HepG2 (cell line): ENCODE results near the gene KLRF2. TPM values are rescaled to one million over a fixed set of nuclear protein-coding genes. Genes with fewer than 3 reads are reported as not detected.

Experiments used
- ATAC-seq: fragments of 200-7000 bp; cut with Tn5 transposase; 3 replicates; pipeline ENCODE4 v1.9.1; 2020; ENCODE audit warnings: mild to moderate bottlenecking, moderate library complexity
- BruUV-seq: library from RNA; stranded (reverse); fragments of 400-500 nt; replicated peaks from 2 replicates; lab custom pipeline; 2021; lab: Mats Ljungman, UMichigan
- CTCF ChIA-PET: fragments of 300-600 bp; formaldehyde crosslinking; extraction: SDS; loops from one replicate; lab custom pipeline; 2021; ENCODE audit warnings: low total read pairs, inconsistent platforms, low intra/inter-chr PET ratio; lab: Yijun Ruan, JAX
- POLR2A ChIA-PET: fragments of 350-600 bp; sonication (Branson Sonifier 250); formaldehyde crosslinking; loops from one replicate; lab custom pipeline; 2020; ENCODE audit warnings: antibody characterized with exemption, inconsistent platforms; lab: Yijun Ruan, JAX
- DNase-seq: peaks from one replicate; pipeline ENCODE4 v3.0.0-alpha.2; 2015; ENCODE audit warnings: low spot score
- FAIRE-seq: peaks from 3 replicates; lab custom pipeline; 2011; peaks lifted over from hg19 to GRCh38; lab: Jason Lieb, UNC
- H2AFZ ChIP-seq: one replicate; pipeline ENCODE4 v1.6.1; 2011; ENCODE audit warnings: low read length, inconsistent platforms
- H3K27ac ChIP-seq: fragments of 300-600 bp; 3 replicates; pipeline ENCODE4 v1.8.0; 2011; ENCODE audit warnings: mixed run types, mild to moderate bottlenecking, mixed read lengths, low read length, inconsistent platforms; ENCODE audit not compliant: insufficient read depth; ENCODE audit errors: extremely low read length
- H3K27me3 ChIP-seq, 2 experiments: fragments of 200-600 bp in 1 of 2; 2 replicates in 1 of 2; 3 replicates in 1 of 2; pipeline versions ENCODE4 v1.6.0 to v1.8.0; 2011; ENCODE audit warnings: low read length in 2 of 2, mild to moderate bottlenecking in 2 of 2, moderate library complexity in 2 of 2, inconsistent platforms in 1 of 2; ENCODE audit not compliant: insufficient read depth in 2 of 2, control insufficient read depth in 1 of 2
- H3K36me3 ChIP-seq, 2 experiments: fragments of 200-600 bp in 1 of 2; replicated peaks in 1 of 2; 2 replicates in 1 of 2; 3 replicates in 1 of 2; pipeline versions ENCODE4 v1.5.1 to v1.8.0; 2011; ENCODE audit warnings: low read length in 2 of 2, inconsistent platforms in 1 of 2; ENCODE audit not compliant: insufficient read depth in 2 of 2, control insufficient read depth in 1 of 2
- H3K4me1 ChIP-seq: 2 replicates; pipeline ENCODE4 v1.5.1; 2012; ENCODE audit warnings: low read length, inconsistent platforms; ENCODE audit not compliant: insufficient read depth
- H3K4me2 ChIP-seq: 2 replicates; pipeline ENCODE4 v1.6.0; 2011; ENCODE audit warnings: low read depth, low read length, inconsistent platforms
- H3K4me3 ChIP-seq, 3 experiments: fragments of 200-600 bp in 1 of 3; sonication (generic), shearing (Covaris generic) in 1 of 3; replicated peaks in 1 of 3; 2 replicates each; pipeline ENCODE4 v1.5.1; 2011 to 2016; ENCODE audit warnings: low read length in 3 of 3, inconsistent platforms in 2 of 3, low read depth in 2 of 3, mild to moderate bottlenecking in 2 of 3, control low read depth in 1 of 3, mixed read lengths in 1 of 3; ENCODE audit not compliant: insufficient read depth in 1 of 3
- H3K79me2 ChIP-seq: one replicate; pipeline ENCODE4 v1.6.1; 2011; ENCODE audit warnings: low read length, inconsistent platforms; ENCODE audit not compliant: insufficient read depth
- H3K9ac ChIP-seq: 2 replicates; pipeline ENCODE4 v1.6.0; 2011; ENCODE audit warnings: mild to moderate bottlenecking, low read depth, low read length, inconsistent platforms; ENCODE audit not compliant: insufficient read depth
- H3K9me3 ChIP-seq: 2 replicates; pipeline ENCODE4 v1.5.1; 2012; ENCODE audit warnings: mild to moderate bottlenecking, low read length
- H4K20me1 ChIP-seq: 2 replicates; pipeline ENCODE4 v1.6.0; 2011; ENCODE audit warnings: inconsistent platforms, mild to moderate bottlenecking, low read length, moderate library complexity; ENCODE audit not compliant: insufficient read depth
- CEBPG ChIP-seq: IDR thresholded peaks from 2 replicates; pipeline ENCODE4 v1.6.1; 2016
- CHCHD3 ChIP-seq: sonication (generic); formaldehyde crosslinking; IDR thresholded peaks from 2 replicates; pipeline ENCODE4 v1.8.0; 2022; ENCODE audit warnings: mild to moderate bottlenecking, missing genetic modification reagents, moderate library complexity
- CREB1 ChIP-seq, 2 experiments: fragments of 450-650 bp in 1 of 2; IDR thresholded peaks; 2 replicates each; pipeline ENCODE4 v1.6.1; 2016 to 2017; ENCODE audit warnings: control low read depth in 1 of 2, mild to moderate bottlenecking in 1 of 2, missing compliant biosample characterization in 1 of 2, missing genetic modification characterization in 1 of 2
- KDM5A ChIP-seq: fragments of 200-600 bp; sonication (generic); IDR thresholded peaks from 2 replicates; pipeline ENCODE4 v1.7.0; 2018; ENCODE audit warnings: antibody characterized with exemption, mild to moderate bottlenecking, low read length, borderline replicate concordance
- MTF2 ChIP-seq: sonication (generic); formaldehyde crosslinking; IDR thresholded peaks from 2 replicates; pipeline ENCODE4 v1.5.0; 2020; ENCODE audit warnings: missing genetic modification reagents, borderline replicate concordance
- NR2C2 ChIP-seq: sonication (generic); formaldehyde crosslinking; IDR thresholded peaks from 2 replicates; pipeline ENCODE4 v1.4.0; 2020; ENCODE audit warnings: missing genetic modification reagents, mild to moderate bottlenecking, moderate library complexity, borderline replicate concordance
- RNF2 ChIP-seq: fragments of 450-650 bp; conservative IDR thresholded peaks from 2 replicates; pipeline ENCODE4 v1.6.1; 2016; ENCODE audit warnings: low read depth
- ZMYM4 ChIP-seq: sonication (generic); formaldehyde crosslinking; IDR thresholded peaks from 2 replicates; pipeline ENCODE4 v1.8.1; 2023; ENCODE audit warnings: mild to moderate bottlenecking, missing genetic modification reagents
- ZNF501 ChIP-seq: sonication (generic); formaldehyde crosslinking; IDR thresholded peaks from 2 replicates; pipeline ENCODE4 v1.5.1; 2020; ENCODE audit warnings: mild to moderate bottlenecking, moderate library complexity, missing genetic modification reagents
- ZNF83 ChIP-seq: sonication (generic); formaldehyde crosslinking; IDR thresholded peaks from 2 replicates; pipeline ENCODE4 v1.4.0; 2020; ENCODE audit warnings: missing genetic modification reagents, mild to moderate bottlenecking, borderline replicate concordance
- ZZZ3 ChIP-seq: sonication (generic); formaldehyde crosslinking; IDR thresholded peaks from 2 replicates; pipeline ENCODE4 v1.4.0; 2020; ENCODE audit warnings: missing genetic modification reagents, mild to moderate bottlenecking, borderline replicate concordance
- WGBS: methylation state at CpG from one replicate; pipeline ENCODE4 v1.1.6; 2017; ENCODE audit warnings: low lambda C conversion rate; 5-methylcytosine and 5-hydroxymethylcytosine counted together
- in situ Hi-C: cut with HindIII; loops from 2 replicates; pipeline ENCODE4 v1.10.0; 2017; ENCODE audit warnings: low pct_unique_long_range_greater_than_20kb; ENCODE audit not compliant: extremely low pct_ligation_motif_present
- intact Hi-C: fragments of 100-400 bp; cut with micrococcal nuclease; formaldehyde crosslinking; loops from one replicate; pipeline ENCODE4 v1.10.0; 2022; ENCODE audit not compliant: unreplicated experiment
- polyA plus RNA-seq, 8 experiments: library from polyadenylated mRNA; depleted of rRNA in 3 of 8; stranded (reverse) in 7 of 8; unstranded in 1 of 8; fragments of >200 nt; fragmentation: Illumina TruSeq in 4 of 8; extraction: Trizol in 4 of 8; gene quantifications; 2 replicates each; pipeline versions ENCODE4 v1.2.1 to v1.2.3, GENCODE V29; 2011 to 2016; ENCODE audit warnings: low read depth in 4 of 8, missing spikeins in 1 of 8, mixed read lengths in 1 of 8; ENCODE audit not compliant: insufficient read depth in 1 of 8
- total RNA-seq, 5 experiments: library from RNA; depleted of rRNA; stranded (reverse); fragments of >200 nt; fragmentation: Illumina TruSeq; extraction: Trizol; gene quantifications; 2 replicates each; pipeline ENCODE4 v1.2.3, GENCODE V29; 2016; ENCODE audit warnings: low read depth in 1 of 5
- TF ChIP-seq, protein P1 (sequence below): sonication (generic); formaldehyde crosslinking; IDR thresholded peaks from 2 replicates; pipeline ENCODE4 v1.4.0; 2020; ENCODE audit warnings: mild to moderate bottlenecking, missing genetic modification reagents, borderline replicate concordance
- TF ChIP-seq, protein P2 (sequence below): IDR thresholded peaks from 2 replicates; pipeline ENCODE4 v1.6.1; 2016; ENCODE audit warnings: missing biosample characterization, missing genetic modification reagents, low read depth

KLRF2 gene
- total and polyA plus RNA-seq, 2 of the 13 experiments (the other 11 are each of a cell fraction or from before 2014, with no cell fraction given) = not detected

DNA sequence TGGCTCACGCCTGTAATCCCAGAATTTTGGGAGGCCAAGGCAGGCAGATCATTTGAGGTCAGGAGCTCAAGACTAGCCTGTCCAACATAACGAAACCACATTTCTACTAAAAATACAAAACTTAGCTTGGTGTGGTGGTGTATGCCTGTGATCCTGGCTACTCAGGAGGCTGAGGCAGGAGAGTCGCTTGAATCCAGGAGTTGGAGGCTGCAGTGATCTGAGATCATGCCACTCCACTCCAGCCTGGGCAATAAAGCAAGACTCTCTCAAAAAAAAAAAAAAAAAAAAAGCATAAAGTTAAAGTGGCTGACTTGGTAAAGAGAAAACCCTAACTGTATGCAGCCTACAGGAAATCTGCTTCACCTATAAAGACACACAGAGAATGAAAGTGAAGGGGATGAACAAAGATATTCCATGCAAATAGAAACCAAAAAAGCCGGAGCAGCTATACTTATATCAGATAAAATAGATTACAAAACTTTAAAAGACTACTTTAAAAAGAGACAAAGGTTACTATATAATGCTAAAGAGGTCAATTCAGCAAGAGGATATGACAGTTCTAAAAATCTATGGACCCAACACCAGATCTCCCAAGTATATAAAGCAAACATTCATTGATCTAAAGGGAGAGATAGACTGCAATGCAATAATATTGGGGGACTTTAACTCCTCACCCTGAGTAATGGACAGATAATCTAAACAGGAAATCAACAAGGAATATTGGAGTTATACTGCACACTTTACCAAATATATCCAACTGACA, 16.2 kb upstream of the KLRF2 start:
- no TSS peak for BruUV-seq
- in situ Hi-C loops (no loop called here), intact Hi-C loops (no loop called here)
- no peak for FAIRE-seq
- no peak for TF ChIP-seq MTF2 (CRISPR knock-in tag)
- TF ChIP-seq RNF2 = no peak
- no peak for TF ChIP-seq KDM5A
- TF ChIP-seq ZNF83 (CRISPR knock-in tag) = no peak
- TF ChIP-seq NR2C2 (CRISPR knock-in tag) = no peak
- no peak for TF ChIP-seq CREB1 (IDR thresholded peaks at IDR 0.05)
- no peak for TF ChIP-seq CREB1 (CRISPR knock-in tag; IDR thresholded peaks at IDR 0.05)
- TF ChIP-seq CEBPG = no peak
- TF ChIP-seq CHCHD3 = no peak
- TF ChIP-seq, protein P1, sequence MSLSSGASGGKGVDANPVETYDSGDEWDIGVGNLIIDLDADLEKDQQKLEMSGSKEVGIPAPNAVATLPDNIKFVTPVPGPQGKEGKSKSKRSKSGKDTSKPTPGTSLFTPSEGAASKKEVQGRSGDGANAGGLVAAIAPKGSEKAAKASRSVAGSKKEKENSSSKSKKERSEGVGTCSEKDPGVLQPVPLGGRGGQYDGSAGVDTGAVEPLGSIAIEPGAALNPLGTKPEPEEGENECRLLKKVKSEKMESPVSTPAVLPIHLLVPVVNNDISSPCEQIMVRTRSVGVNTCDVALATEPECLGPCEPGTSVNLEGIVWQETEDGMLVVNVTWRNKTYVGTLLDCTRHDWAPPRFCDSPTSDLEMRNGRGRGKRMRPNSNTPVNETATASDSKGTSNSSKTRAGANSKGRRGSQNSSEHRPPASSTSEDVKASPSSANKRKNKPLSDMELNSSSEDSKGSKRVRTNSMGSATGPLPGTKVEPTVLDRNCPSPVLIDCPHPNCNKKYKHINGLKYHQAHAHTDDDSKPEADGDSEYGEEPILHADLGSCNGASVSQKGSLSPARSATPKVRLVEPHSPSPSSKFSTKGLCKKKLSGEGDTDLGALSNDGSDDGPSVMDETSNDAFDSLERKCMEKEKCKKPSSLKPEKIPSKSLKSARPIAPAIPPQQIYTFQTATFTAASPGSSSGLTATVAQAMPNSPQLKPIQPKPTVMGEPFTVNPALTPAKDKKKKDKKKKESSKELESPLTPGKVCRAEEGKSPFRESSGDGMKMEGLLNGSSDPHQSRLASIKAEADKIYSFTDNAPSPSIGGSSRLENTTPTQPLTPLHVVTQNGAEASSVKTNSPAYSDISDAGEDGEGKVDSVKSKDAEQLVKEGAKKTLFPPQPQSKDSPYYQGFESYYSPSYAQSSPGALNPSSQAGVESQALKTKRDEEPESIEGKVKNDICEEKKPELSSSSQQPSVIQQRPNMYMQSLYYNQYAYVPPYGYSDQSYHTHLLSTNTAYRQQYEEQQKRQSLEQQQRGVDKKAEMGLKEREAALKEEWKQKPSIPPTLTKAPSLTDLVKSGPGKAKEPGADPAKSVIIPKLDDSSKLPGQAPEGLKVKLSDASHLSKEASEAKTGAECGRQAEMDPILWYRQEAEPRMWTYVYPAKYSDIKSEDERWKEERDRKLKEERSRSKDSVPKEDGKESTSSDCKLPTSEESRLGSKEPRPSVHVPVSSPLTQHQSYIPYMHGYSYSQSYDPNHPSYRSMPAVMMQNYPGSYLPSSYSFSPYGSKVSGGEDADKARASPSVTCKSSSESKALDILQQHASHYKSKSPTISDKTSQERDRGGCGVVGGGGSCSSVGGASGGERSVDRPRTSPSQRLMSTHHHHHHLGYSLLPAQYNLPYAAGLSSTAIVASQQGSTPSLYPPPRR (CRISPR knock-in tag) = no peak
- TF ChIP-seq ZMYM4 (CRISPR knock-in tag) = no peak
- TF ChIP-seq, protein P2, sequence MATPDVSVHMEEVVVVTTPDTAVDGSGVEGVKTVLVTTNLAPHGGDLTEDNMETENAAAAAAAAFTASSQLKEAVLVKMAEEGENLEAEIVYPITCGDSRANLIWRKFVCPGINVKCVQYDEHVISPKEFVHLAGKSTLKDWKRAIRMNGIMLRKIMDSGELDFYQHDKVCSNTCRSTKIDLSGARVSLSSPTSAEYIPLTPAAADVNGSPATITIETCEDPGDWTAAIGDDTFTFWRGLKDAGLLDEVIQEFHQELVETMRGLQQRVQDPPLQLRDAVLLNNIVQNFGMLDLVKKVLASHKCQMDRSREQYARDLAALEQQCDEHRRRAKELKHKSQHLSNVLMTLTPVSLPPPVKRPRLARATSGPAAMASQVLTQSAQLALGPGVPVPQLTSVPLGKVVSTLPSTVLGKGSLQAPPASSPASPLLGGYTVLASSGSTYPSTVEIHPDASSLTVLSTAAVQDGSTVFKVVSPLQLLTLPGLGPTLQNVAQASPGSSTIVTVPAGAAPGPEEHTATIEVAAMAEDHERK (CRISPR knock-in tag) = no peak
- no peak for TF ChIP-seq ZNF501
- TF ChIP-seq ZZZ3 (CRISPR knock-in tag) = no peak
- H3K36me3 ChIP-seq = no peaks in the 10 kb centered on the region
- H3K4me1 ChIP-seq = peaks cover 6% of the 10 kb centered on the region; the same call in 1 of the 2 replicates
- no peaks in the 10 kb centered on the region for H3K9me3 ChIP-seq
- ATAC-seq = no peak
- POLR2A ChIA-PET = no interaction called here
- H3K4me2 ChIP-seq = no peak overlapping the region
- H2AFZ ChIP-seq = no peak overlapping the region
- no peak overlapping the region for H3K27ac ChIP-seq
- H3K9ac ChIP-seq = no peak overlapping the region
- CTCF ChIA-PET = no interaction called here
- no peak for DNase-seq
- no peaks in the 10 kb centered on the region for H4K20me1 ChIP-seq
- no peak overlapping the region for H3K4me3 ChIP-seq
- 16% methylated on average over 4 of the region's 4 CpGs for WGBS
- H3K79me2 ChIP-seq = no peaks in the 10 kb centered on the region
- H3K27me3 ChIP-seq = no peaks in the 10 kb centered on the region
